ENCODE results near the gene RCAN1. TPM values are rescaled to one million over a fixed set of nuclear protein-coding genes. Genes with fewer than 3 reads are reported as not detected.

The RCAN1 gene
- total RNA-seq, 5 donors from 2014 or later (not counting 1 experiment from before 2014, with no cell fraction given): 5.2 to 8.2 (median 5.8) TPM

DNA sequence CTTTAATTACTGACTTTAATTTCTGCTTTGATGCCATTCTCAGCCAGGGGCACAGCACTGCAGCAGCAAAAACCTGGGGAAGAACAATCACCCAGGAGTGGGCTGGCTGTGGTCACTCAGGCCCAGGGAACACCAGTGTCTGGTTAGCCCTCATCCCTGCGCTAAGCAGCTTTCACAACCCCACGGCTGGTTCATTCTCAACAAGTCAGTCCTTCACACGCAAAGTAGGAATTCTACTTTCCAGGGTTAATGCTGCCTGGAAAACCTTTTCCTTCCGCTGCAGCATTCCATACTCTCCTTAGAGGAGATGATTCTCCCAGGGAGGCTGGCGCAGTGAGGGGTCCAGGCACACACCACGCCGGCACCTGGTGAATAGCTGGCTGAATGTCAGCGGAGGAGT, 78.6 kb downstream of the RCAN1 start:
- no peaks in the 10 kb centered on the region for H3K36me3 ChIP-seq (ENCODE audit: control insufficient read depth in 2 of 2, extremely low read depth in 1 of 2, insufficient read depth in 1 of 2, low read length in 1 of 2)
- no peak overlapping the region for H3K4me3 ChIP-seq (ENCODE audit: control insufficient read depth in 1 of 2, extremely low read depth in 1 of 2, low read length in 1 of 2)
- Mint-ChIP-seq H3K4me3 (no peak overlapping the region), H3K9me3 (no peaks in the 10 kb centered on the region), H3K27ac (no peak overlapping the region), H3K27me3 (no peaks in the 10 kb centered on the region), H3K4me1 (peaks cover 0 to 2% (median 0%) of the 10 kb centered on the region in 3 donors), H3K36me3 (peaks cover 6% of the 10 kb centered on the region)
- H3K27ac ChIP-seq (ENCODE audit: low read length): no peak overlapping the region
- CTCF ChIA-PET: no interaction called here
- no peaks in the 10 kb centered on the region for H3K27me3 ChIP-seq (replicated peaks in 1 of 2; ENCODE audit: control insufficient read depth in 2 of 2, extremely low read depth in 1 of 2, insufficient read depth in 2 of 2, low read length in 1 of 2)
- POLR2A ChIA-PET: no interaction called here
- H3K9me3 ChIP-seq: no peaks in the 10 kb centered on the region
- DNase-seq (no peak), ATAC-seq (replicated peaks in 1 of 4) (no peak)
- 90% methylated on average over 2 of the region's 8 CpGs for WGBS (ENCODE audit: insufficient coverage)
- H3K4me1 ChIP-seq (ENCODE audit: control insufficient read depth in 1 of 2, extremely low read depth in 1 of 2, insufficient read depth in 2 of 2, low read length in 2 of 2): peaks cover 0 to 7% of the 10 kb centered on the region in 2 experiments

DNA sequence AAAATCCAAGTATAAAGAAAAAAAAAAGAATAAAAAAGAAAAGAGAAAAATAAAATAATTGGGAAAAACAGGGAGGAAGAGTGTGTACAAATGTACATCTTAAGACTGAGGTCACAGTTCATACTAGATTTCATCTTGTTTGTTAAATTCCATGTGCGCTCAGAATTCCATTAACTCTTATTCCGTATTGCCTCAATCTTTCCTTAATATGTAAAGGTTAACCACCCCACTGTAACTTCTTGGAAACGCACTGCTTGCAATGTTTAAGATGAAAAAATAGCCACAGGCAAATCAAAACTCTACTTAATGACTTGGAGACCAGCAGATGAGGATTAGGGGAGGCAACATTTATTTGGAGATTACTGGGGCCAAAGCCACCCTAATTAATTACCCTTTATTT, 79.0 kb downstream of the RCAN1 start:
- H3K9me3 ChIP-seq: no peaks in the 10 kb centered on the region
- DNase-seq (no peak), ATAC-seq (replicated peaks in 1 of 4) (no peak)
- POLR2A ChIA-PET: no interaction called here
- H3K27ac Mint-ChIP-seq: no peak overlapping the region
- no peak overlapping the region for H3K4me3 ChIP-seq (ENCODE audit: control insufficient read depth in 1 of 2, extremely low read depth in 1 of 2, low read length in 1 of 2)
- H3K36me3 ChIP-seq (ENCODE audit: control insufficient read depth in 2 of 2, extremely low read depth in 1 of 2, insufficient read depth in 1 of 2, low read length in 1 of 2): no peaks in the 10 kb centered on the region
- peaks cover 0 to 7% of the 10 kb centered on the region in 2 experiments for H3K4me1 ChIP-seq (ENCODE audit: control insufficient read depth in 1 of 2, extremely low read depth in 1 of 2, insufficient read depth in 2 of 2, low read length in 2 of 2)
- H3K4me3 Mint-ChIP-seq: no peak overlapping the region
- no peaks in the 10 kb centered on the region for H3K27me3 ChIP-seq (replicated peaks in 1 of 2; ENCODE audit: control insufficient read depth in 2 of 2, extremely low read depth in 1 of 2, insufficient read depth in 2 of 2, low read length in 1 of 2)
- WGBS (ENCODE audit: insufficient coverage): no CpG with 5 or more reads among the region's 3 CpGs
- no peak overlapping the region for H3K27ac ChIP-seq (ENCODE audit: low read length)
- no peaks in the 10 kb centered on the region for H3K27me3 Mint-ChIP-seq
- peaks cover 6% of the 10 kb centered on the region for H3K36me3 Mint-ChIP-seq
- CTCF ChIA-PET: no interaction called here
- H3K9me3 Mint-ChIP-seq: no peaks in the 10 kb centered on the region
- peaks cover 0 to 2% (median 0%) of the 10 kb centered on the region in 3 donors for H3K4me1 Mint-ChIP-seq

GRCh38 chr21:34534522-34534921, 80.4 kb downstream of the RCAN1 start:
- Histone ChIP-seq H3K9me3 (no peaks in the 10 kb centered on the region), H3K27me3 (replicated peaks in 1 of 2; ENCODE audit: control insufficient read depth in 2 of 2, extremely low read depth in 1 of 2, insufficient read depth in 2 of 2, low read length in 1 of 2) (no peaks in the 10 kb centered on the region), H3K4me1 (ENCODE audit: control insufficient read depth in 1 of 2, extremely low read depth in 1 of 2, insufficient read depth in 2 of 2, low read length in 2 of 2) (peaks cover 0 to 7% of the 10 kb centered on the region in 2 experiments), H3K27ac (ENCODE audit: low read length) (no peak overlapping the region), H3K36me3 (ENCODE audit: control insufficient read depth in 2 of 2, extremely low read depth in 1 of 2, insufficient read depth in 1 of 2, low read length in 1 of 2) (no peaks in the 10 kb centered on the region), H3K4me3 (ENCODE audit: control insufficient read depth in 1 of 2, extremely low read depth in 1 of 2, low read length in 1 of 2) (no peak overlapping the region)
- POLR2A ChIA-PET: no interaction called here
- DNase-seq (peak in 1 of 35 experiments; percentile 14), ATAC-seq (replicated peaks in 1 of 4) (no peak)
- CTCF ChIA-PET: no interaction called here
- WGBS (ENCODE audit: insufficient coverage): 53% methylated on average over 1 of the region's 4 CpGs
- Mint-ChIP-seq H3K27me3 (no peaks in the 10 kb centered on the region), H3K4me1 (peaks cover 0 to 2% (median 0%) of the 10 kb centered on the region in 3 donors), H3K27ac (no peak overlapping the region), H3K4me3 (no peak overlapping the region), H3K9me3 (peaks cover 0 to 4% (median 0%) of the 10 kb centered on the region in 3 donors), H3K36me3 (peaks cover 6% of the 10 kb centered on the region)

DNA sequence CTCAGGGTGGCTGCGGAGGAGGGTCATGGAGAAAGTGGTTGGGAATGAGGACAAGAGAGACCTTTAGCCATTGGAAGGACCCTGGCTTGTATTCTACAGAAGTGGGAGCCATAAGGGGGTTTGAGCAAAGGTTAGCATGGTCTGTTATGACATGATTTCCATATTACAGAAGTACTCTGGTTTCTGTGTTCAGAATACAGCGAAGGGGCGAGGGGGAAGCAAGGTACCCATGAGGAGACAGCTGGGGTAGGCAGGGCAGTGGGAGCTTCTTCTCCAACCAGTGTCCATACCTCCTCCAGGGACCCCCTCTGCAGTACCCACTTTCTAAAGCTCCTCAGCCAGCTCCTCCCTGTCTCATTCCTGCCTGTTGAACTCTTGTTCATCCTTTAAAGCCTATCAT, 81.0 kb downstream of the RCAN1 start:
- H3K27ac ChIP-seq (ENCODE audit: low read length): no peak overlapping the region
- H3K9me3 ChIP-seq: no peaks in the 10 kb centered on the region
- no peak for ATAC-seq (replicated peaks in 1 of 4)
- H3K27me3 ChIP-seq (replicated peaks in 1 of 2; ENCODE audit: control insufficient read depth in 2 of 2, extremely low read depth in 1 of 2, insufficient read depth in 2 of 2, low read length in 1 of 2): no peaks in the 10 kb centered on the region
- H3K36me3 Mint-ChIP-seq: peaks cover 6% of the 10 kb centered on the region
- POLR2A ChIA-PET: no interaction called here
- H3K27ac Mint-ChIP-seq: no peak overlapping the region
- no peak for DNase-seq
- no peaks in the 10 kb centered on the region for H3K27me3 Mint-ChIP-seq
- H3K4me1 Mint-ChIP-seq: peaks cover 0 to 2% (median 0%) of the 10 kb centered on the region in 3 donors
- H3K9me3 Mint-ChIP-seq: peaks cover 0 to 8% (median 0%) of the 10 kb centered on the region in 3 donors
- no peaks in the 10 kb centered on the region for H3K36me3 ChIP-seq (ENCODE audit: control insufficient read depth in 2 of 2, extremely low read depth in 1 of 2, insufficient read depth in 1 of 2, low read length in 1 of 2)
- H3K4me3 Mint-ChIP-seq: no peak overlapping the region
- WGBS (ENCODE audit: insufficient coverage): 100% methylated on average over 1 of the region's 3 CpGs
- peaks cover 0 to 7% of the 10 kb centered on the region in 2 experiments for H3K4me1 ChIP-seq (ENCODE audit: control insufficient read depth in 1 of 2, extremely low read depth in 1 of 2, insufficient read depth in 2 of 2, low read length in 2 of 2)
- CTCF ChIA-PET: no interaction called here
- H3K4me3 ChIP-seq (ENCODE audit: control insufficient read depth in 1 of 2, extremely low read depth in 1 of 2, low read length in 1 of 2): no peak overlapping the region

GRCh38 chr21:34531399-34531798, 83.5 kb downstream of the RCAN1 start:
- Histone ChIP-seq H3K27ac (ENCODE audit: low read length) (no peak overlapping the region), H3K9me3 (no peaks in the 10 kb centered on the region), H3K4me3 (ENCODE audit: control insufficient read depth in 1 of 2, extremely low read depth in 1 of 2, low read length in 1 of 2) (no peak overlapping the region), H3K4me1 (ENCODE audit: control insufficient read depth in 1 of 2, extremely low read depth in 1 of 2, insufficient read depth in 2 of 2, low read length in 2 of 2) (peaks cover 0 to 11% of the 10 kb centered on the region in 2 experiments), H3K27me3 (replicated peaks in 1 of 2; ENCODE audit: control insufficient read depth in 2 of 2, extremely low read depth in 1 of 2, insufficient read depth in 2 of 2, low read length in 1 of 2) (no peaks in the 10 kb centered on the region), H3K36me3 (ENCODE audit: control insufficient read depth in 2 of 2, extremely low read depth in 1 of 2, insufficient read depth in 1 of 2, low read length in 1 of 2) (no peaks in the 10 kb centered on the region)
- ChIA-PET POLR2A (no interaction called here), CTCF (no interaction called here)
- H3K36me3 Mint-ChIP-seq: peaks cover 2% of the 10 kb centered on the region
- peaks cover 0 to 12% (median 10%) of the 10 kb centered on the region in 3 donors for H3K4me1 Mint-ChIP-seq
- no peak overlapping the region for H3K27ac Mint-ChIP-seq
- no peak for ATAC-seq (replicated peaks in 1 of 4)
- DNase-seq: no peak
- H3K27me3 Mint-ChIP-seq: no peaks in the 10 kb centered on the region
- H3K9me3 Mint-ChIP-seq: peaks cover 4 to 8% (median 7%) of the 10 kb centered on the region in 3 donors
- no peak overlapping the region for H3K4me3 Mint-ChIP-seq
- WGBS (ENCODE audit: insufficient coverage): 88% methylated on average over 6 of the region's 6 CpGs

GRCh38 chr21:34530261-34530660, 84.7 kb downstream of the RCAN1 start:
- H3K4me1 Mint-ChIP-seq: peaks cover 0 to 16% (median 13%) of the 10 kb centered on the region in 3 donors
- ATAC-seq (replicated peaks in 1 of 4): no peak

DNA sequence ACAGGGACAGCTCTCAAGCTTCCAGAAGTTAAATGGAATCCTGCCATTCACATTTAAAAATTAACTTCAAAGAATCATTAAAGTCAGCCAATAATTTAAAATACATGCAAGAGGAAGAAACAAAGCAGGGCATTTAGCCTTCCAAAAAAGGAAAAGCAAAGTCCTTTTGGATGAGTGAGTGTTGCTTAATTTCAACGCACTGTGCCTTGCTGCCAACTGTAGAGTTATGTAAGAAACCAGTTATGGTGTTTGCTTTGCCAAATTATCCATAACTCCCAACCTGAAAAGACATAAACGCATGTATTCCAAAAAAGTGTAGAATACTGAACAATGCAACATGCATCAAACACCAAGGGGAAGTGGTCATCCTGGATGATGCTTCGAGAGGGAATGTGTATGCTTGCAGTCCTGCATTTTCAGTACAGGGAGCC, 86.8 kb downstream of the RCAN1 start:
- CTCF ChIA-PET: no interaction called here
- H3K4me3 Mint-ChIP-seq: no peak overlapping the region

More at GRCh38 chr21:34530261-34530660, 84.7 kb downstream of the RCAN1 start:
- Mint-ChIP-seq H3K27ac (no peak overlapping the region), H3K9me3 (peaks cover 4 to 8% (median 7%) of the 10 kb centered on the region in 3 donors), H3K4me3 (no peak overlapping the region), H3K36me3 (peaks cover 2% of the 10 kb centered on the region), H3K27me3 (no peaks in the 10 kb centered on the region)
- no peaks in the 10 kb centered on the region for H3K9me3 ChIP-seq
- no peaks in the 10 kb centered on the region for H3K36me3 ChIP-seq (ENCODE audit: control insufficient read depth in 2 of 2, extremely low read depth in 1 of 2, insufficient read depth in 1 of 2, low read length in 1 of 2)
- CTCF ChIA-PET: no interaction called here
- H3K27me3 ChIP-seq (replicated peaks in 1 of 2; ENCODE audit: control insufficient read depth in 2 of 2, extremely low read depth in 1 of 2, insufficient read depth in 2 of 2, low read length in 1 of 2): no peaks in the 10 kb centered on the region
- H3K27ac ChIP-seq (ENCODE audit: low read length): no peak overlapping the region
- H3K4me3 ChIP-seq (ENCODE audit: control insufficient read depth in 1 of 2, extremely low read depth in 1 of 2, low read length in 1 of 2): no peak overlapping the region
- no peak for DNase-seq
- H3K4me1 ChIP-seq (ENCODE audit: control insufficient read depth in 1 of 2, extremely low read depth in 1 of 2, insufficient read depth in 2 of 2, low read length in 2 of 2): peaks cover 0 to 11% of the 10 kb centered on the region in 2 experiments
- POLR2A ChIA-PET: no interaction called here

More for the DNA sequence above, 86.8 kb downstream of the RCAN1 start:
- Mint-ChIP-seq H3K4me1 (peaks cover 0 to 14% (median 13%) of the 10 kb centered on the region in 3 donors), H3K9me3 (peaks cover 4 to 8% (median 7%) of the 10 kb centered on the region in 3 donors), H3K27me3 (no peaks in the 10 kb centered on the region), H3K36me3 (peaks cover 1% of the 10 kb centered on the region), H3K27ac (no peak overlapping the region)
- POLR2A ChIA-PET: no interaction called here
- no peaks in the 10 kb centered on the region for H3K27me3 ChIP-seq (replicated peaks in 1 of 2; ENCODE audit: control insufficient read depth in 2 of 2, extremely low read depth in 1 of 2, insufficient read depth in 2 of 2, low read length in 1 of 2)
- H3K4me1 ChIP-seq (ENCODE audit: control insufficient read depth in 1 of 2, extremely low read depth in 1 of 2, insufficient read depth in 2 of 2, low read length in 2 of 2): peaks cover 0 to 4% of the 10 kb centered on the region in 2 experiments
- H3K4me3 ChIP-seq (ENCODE audit: control insufficient read depth in 1 of 2, extremely low read depth in 1 of 2, low read length in 1 of 2): no peak overlapping the region
- H3K27ac ChIP-seq (ENCODE audit: low read length): no peak overlapping the region
- WGBS (ENCODE audit: insufficient coverage): no CpG with 5 or more reads among the region's 3 CpGs
- ATAC-seq (replicated peaks in 1 of 4) (no peak), DNase-seq (no peak)
- no peaks in the 10 kb centered on the region for H3K9me3 ChIP-seq
- no peaks in the 10 kb centered on the region for H3K36me3 ChIP-seq (ENCODE audit: control insufficient read depth in 2 of 2, extremely low read depth in 1 of 2, insufficient read depth in 1 of 2, low read length in 1 of 2)
